Right lobe of liver (tissue), 4 donors: Measurements from ENCODE around the gene HLF.

Experiments used
- CTCF ChIP-seq, 4 donors: fragments of 200-600 bp in 3 of 4; fragments of 450-650 bp in 1 of 4; IDR thresholded peaks; one replicate each; pipeline versions ENCODE4 v1.5.1 to v1.8.0; 2016 to 2022; ENCODE audit warnings: antibody characterized with exemption in 4 of 4, mild to moderate bottlenecking in 2 of 4
- POLR2A ChIP-seq: fragments of 450-650 bp; IDR thresholded peaks from one replicate; pipeline ENCODE4 v1.6.1; 2017; ENCODE audit warnings: antibody characterized with exemption, mild to moderate bottlenecking
- donor health status: DM: no; HTN: no; CAD: no.
- donor health status: DM: no; HTN: no; CAD: no.
- donor health status: DM: no; HTN: yes; CAD: no.

GRCh38 chr17:55308613-55309391, 44.0 kb downstream of the HLF start:
- TF ChIP-seq CTCF (IDR thresholded peaks at IDR 0.05): no peak
- no peak for TF ChIP-seq POLR2A
